ENCODE results near the gene TMEM30A.
A peak's percentile ranks its signal among the peaks of the same experiment; 100 is the strongest.

The TMEM30A gene

GRCh38 chr6:75262716-75263400, 21.7 kb downstream of the TMEM30A start:
- no peak for DNase-seq (ENCODE audit: low read depth)

DNA sequence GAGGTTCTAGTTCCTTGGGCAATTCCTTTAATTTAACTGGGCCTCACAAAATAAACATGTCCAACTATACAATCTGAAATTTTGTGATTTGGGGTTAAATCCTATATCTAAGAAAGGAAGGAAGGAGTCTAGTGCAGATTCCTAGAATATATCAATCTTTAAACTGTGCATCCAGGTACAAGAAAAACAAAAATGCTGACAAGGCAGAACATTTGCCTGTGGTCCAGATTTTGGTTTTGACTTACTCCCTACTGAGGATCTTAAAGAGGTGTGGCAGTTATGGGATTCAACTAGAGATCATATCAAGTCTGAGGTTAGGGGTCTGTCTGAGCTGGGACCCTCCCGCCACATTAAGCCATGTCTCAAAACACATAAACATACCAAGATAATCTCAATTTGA, 23.3 kb downstream of the TMEM30A start:
- DNase-seq (ENCODE audit: low read depth) = no peak

- DNase-seq (ENCODE audit: low read depth) = no peak
Observed at GRCh38 chr6:75257343-75258087, 27.1 kb downstream of the TMEM30A start.

- no peak for DNase-seq (ENCODE audit: low read depth)
Observed at GRCh38 chr6:75250552-75250951, 34.0 kb downstream of the TMEM30A start.

- DNase-seq (ENCODE audit: low read depth) = no peak
Observed at GRCh38 chr6:75249837-75250236, 34.8 kb downstream of the TMEM30A start.

- no peak for DNase-seq (ENCODE audit: low read depth)
Observed at GRCh38 chr6:75246386-75246785, 38.2 kb downstream of the TMEM30A start.

DNA sequence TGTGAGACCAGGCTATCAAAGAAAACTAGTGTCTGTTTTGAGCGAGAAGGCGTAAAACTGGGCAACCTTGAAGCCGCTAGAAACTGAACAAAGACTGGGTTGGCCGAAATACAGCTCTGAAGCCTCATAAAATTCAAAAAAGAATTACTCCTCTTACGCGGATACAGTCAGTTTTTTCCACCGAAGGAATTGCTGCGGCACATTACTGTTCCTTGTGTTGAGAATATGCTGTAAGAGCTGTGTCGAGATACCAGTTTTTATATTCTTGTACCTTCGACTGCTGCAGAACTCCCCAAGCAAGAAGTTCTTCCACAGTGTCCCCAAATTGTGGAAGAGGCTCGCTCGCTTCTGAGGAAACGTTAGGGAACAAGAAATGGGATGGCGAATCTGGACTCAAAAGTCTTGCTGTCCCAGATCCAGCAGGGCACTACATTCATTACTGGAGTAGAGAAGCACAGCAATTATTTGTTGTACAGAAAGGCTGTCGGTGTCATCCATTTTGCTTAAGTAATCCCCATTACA, 40.5 kb downstream of the TMEM30A start:
- no peak for DNase-seq (ENCODE audit: low read depth)

GRCh38 chr6:75243333-75244062, 41.1 kb downstream of the TMEM30A start, which contains the start of gene COX7A2:
COX7A2 (minus strand) TSS chr6:75243801; CDS start chr6:75243734, 67 bp downstream.
- DNase-seq (ENCODE audit: low read depth) = peak; percentile 93

GRCh38 chr6:75236630-75237029, 48.0 kb downstream of the TMEM30A start:
- DNase-seq (ENCODE audit: low read depth) = no peak

GRCh38 chr6:75235271-75235670, 49.3 kb downstream of the TMEM30A start:
- DNase-seq (ENCODE audit: low read depth) = no peak

- DNase-seq (ENCODE audit: low read depth) = no peak
Observed at GRCh38 chr6:75234126-75234865, 50.3 kb downstream of the TMEM30A start.

DNA sequence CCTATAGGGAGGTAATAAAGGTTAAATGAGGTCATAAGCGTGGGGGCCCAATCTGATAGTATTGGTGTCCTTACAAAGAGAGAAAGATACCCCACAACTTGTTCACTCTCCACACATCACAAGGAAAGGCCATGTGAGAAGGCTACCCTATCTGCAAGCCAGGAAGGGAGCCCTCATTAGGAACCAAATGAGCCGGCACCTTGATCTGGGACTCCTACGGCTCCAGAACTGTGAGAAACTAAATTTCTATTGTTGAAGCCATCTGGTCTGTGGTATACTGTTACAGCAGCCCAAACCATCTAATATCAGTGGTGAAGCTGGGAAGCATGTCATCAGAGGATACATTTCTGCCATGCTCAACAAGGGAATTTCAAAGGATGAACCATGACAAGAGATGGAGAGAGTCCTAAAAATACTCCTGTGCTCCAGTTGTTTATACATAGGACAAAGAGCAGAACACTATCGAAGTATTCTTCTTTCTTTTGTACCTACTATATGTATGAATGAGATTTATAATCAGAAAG, 51.4 kb downstream of the TMEM30A start:
- no peak for DNase-seq (ENCODE audit: low read depth)

GRCh38 chr6:75230484-75231325, 53.9 kb downstream of the TMEM30A start:
- DNase-seq (ENCODE audit: low read depth) = no peak

DNA sequence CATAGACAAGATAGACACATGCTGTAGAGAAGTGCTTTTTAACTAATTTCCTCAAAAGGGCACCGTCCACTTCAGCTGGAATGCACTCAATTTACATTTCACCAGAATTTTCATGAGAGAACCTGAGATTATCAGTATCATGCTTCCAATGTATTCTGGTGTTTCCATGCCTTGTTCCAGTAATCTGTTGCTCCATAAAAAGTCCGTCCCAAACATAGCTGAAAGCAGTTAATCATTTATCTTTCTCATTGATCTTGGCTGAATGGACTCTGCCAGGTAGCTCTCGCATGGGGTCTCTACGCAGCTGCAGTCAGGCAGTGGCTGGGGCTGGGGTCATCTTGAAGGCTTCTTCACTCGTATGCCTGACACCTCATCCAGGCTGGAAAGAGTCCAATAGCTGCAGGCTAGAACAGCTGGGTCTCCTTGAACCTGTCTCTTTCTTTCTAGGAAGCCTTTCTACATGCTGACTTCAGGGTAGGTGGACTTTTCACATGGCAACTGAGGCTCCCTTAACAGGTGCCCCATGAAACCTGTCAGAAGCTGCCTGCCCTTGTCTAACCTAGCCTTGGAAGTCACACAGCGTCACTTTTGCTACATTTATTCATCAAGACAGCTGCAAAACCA, 60.2 kb downstream of the TMEM30A start:
- DNase-seq (ENCODE audit: low read depth) = no peak

DNA sequence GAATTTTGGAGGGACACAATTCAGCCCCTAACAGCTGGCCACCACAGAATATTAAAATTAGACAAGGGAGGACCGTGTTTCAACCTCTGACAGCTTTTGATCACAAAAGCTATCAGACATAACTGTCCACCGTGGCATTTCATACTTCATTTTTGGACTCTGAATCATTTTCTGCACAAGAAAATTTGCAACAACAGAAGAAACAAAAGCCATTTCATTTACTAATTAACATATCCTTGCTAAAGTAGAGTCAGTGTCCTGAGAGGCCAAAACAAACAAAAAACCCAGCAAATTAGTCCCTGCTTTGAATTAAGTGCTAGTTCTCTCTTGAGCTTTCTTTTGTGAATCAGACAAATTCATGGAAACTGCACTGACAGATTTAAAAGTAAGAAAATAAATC, 61.2 kb downstream of the TMEM30A start:
- no peak for DNase-seq (ENCODE audit: low read depth)

DNA sequence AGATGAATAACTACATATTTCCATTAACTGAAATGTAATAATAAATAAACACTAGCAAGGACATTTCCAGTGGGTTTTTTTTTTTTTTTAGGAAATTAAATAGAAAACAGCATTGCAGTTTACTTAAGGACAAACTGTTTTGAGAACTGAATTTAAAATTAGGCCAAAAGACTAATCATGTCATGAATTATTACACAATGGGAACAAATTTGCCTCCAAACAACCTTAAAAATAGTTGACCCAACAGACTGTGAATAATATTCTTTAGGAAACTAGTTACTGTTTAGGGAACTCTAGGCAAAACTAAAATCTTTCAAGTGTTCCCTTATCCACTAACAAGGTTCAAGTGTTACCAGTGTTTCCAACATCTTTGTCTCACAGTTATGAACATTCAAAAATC, 62.3 kb downstream of the TMEM30A start:
- DNase-seq (ENCODE audit: low read depth) = no peak

DNA sequence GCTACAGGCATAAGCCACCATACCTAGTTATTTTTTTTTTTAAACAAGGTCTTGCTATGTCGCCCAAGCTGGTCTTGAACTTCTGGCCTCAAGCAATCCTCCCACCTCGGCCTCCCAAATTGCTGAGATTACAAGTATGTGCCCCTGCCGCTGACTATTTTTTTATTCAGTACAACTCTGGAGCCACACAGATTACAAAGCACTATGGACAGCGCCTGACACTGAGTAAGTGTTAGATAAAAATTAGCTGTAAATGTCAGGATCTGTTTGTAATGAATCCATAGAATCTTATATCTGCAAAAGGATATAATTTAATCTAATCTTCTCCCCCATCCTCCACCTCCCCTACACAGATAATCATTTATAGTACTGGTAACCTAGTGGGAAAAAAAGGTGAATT, 63.5 kb downstream of the TMEM30A start:
- DNase-seq (ENCODE audit: low read depth) = no peak

DNA sequence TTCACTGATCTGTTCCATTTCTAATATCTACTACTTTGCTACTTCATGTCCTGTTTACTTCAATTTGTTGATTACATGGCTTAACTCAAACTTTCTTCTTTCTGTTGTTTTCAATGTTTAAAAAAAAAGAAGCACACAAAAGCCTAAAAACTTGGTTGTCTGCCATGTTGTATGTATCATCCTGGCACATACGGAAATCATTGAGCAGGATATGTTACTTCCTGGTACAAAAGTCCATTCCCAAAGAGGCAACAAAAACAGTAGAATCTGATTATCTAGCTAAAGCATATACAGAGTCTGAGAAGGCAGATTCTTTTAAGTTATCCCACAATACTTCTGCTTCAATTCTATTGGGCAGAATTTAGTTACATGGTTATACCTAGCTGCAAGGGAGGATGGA, 64.2 kb downstream of the TMEM30A start:
- no peak for DNase-seq (ENCODE audit: low read depth)

- no peak for DNase-seq (ENCODE audit: low read depth)
Observed at GRCh38 chr6:75219263-75219662, 65.3 kb downstream of the TMEM30A start.

DNA sequence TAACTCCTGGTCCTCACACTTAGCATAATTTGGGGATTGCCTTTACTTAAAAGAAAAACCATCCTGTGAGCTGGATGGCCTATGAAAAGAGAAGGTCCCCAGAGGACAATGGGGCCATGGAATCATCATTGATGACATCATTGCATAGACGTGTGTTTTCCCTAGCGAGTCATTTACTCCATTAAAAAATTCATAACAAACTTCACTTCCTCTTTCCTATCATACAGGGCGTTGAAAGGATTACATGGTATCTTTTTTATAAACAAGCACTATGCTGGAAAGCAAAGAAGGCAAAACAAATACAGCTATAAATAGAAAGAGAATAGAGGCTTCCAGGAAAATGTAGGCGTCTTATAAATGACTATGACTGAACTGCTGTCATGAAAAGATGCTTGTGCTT, 67.4 kb downstream of the TMEM30A start:
- no peak for DNase-seq (ENCODE audit: low read depth)

Data from non-pigmented ciliary epithelial cell (primary cell).